Stimulated activated CD4-positive, alpha-beta T cell treated with anti-CD3 and anti-CD28 coated beads, Interleukin-1b, Interleukin-23, amount 100 ng/mL, for 4 hours (primary cell): ENCODE measurements around the gene IZUMO4.

Experiments used
- DNase-seq, 2 donors: peaks; one replicate each; pipeline ENCODE4 v3.0.0-alpha.2; 2020; ENCODE audit warnings: low read depth in 2 of 2

Gene IZUMO4

GRCh38 chr19:2108251-2109016 lies 11.7 kb downstream of the IZUMO4 start:
- DNase-seq, result no peak

GRCh38 chr19:2109046-2109864 lies 12.5 kb downstream of the IZUMO4 start:
- DNase-seq, result no peak

- no peak for DNase-seq
Measured at GRCh38 chr19:2110822-2111221, 14.1 kb downstream of the IZUMO4 start.

GRCh38 chr19:2111425-2111824 lies 14.7 kb downstream of the IZUMO4 start:
- no peak for DNase-seq

GRCh38 chr19:2111886-2112285 lies 15.2 kb downstream of the IZUMO4 start:
- DNase-seq, result no peak

- DNase-seq, result no peak
Measured at GRCh38 chr19:2112516-2113320, 16.0 kb downstream of the IZUMO4 start.

GRCh38 chr19:2113439-2114211 lies 16.9 kb downstream of the IZUMO4 start:
- DNase-seq, result no peak

GRCh38 chr19:2114218-2114617 lies 17.5 kb downstream of the IZUMO4 start:
- no peak for DNase-seq

- no peak for DNase-seq
Measured at GRCh38 chr19:2114821-2115220, 18.1 kb downstream of the IZUMO4 start.

- DNase-seq, result no peak
Measured at GRCh38 chr19:2115324-2115723, 18.6 kb downstream of the IZUMO4 start.

- DNase-seq, result no peak
Measured at GRCh38 chr19:2115911-2116426, 19.3 kb downstream of the IZUMO4 start.

- DNase-seq, result no peak
Measured at GRCh38 chr19:2116507-2116906, 19.8 kb downstream of the IZUMO4 start.

GRCh38 chr19:2117215-2117960 lies 20.7 kb downstream of the IZUMO4 start:
- no peak for DNase-seq

GRCh38 chr19:2118438-2118837 lies 21.7 kb downstream of the IZUMO4 start:
- no peak for DNase-seq

GRCh38 chr19:2119921-2120785 lies 23.4 kb downstream of the IZUMO4 start:
- no peak for DNase-seq

GRCh38 chr19:2120821-2121220 lies 24.1 kb downstream of the IZUMO4 start:
- DNase-seq, result no peak

- DNase-seq, result no peak
Measured at GRCh38 chr19:2121416-2122051, 24.8 kb downstream of the IZUMO4 start.

- DNase-seq, result no peak
Measured at GRCh38 chr19:2122251-2122650, 25.5 kb downstream of the IZUMO4 start.

- DNase-seq, result no peak
Measured at GRCh38 chr19:2122982-2123381, 26.3 kb downstream of the IZUMO4 start.
